Activated B cell treated with CpG ODN at 0.5 μM for 24 hours (primary cell): ENCODE measurements around the gene SLC39A1. TPM values are rescaled to one million over a fixed set of nuclear protein-coding genes. Genes with fewer than 3 reads are reported as not detected.
A peak's percentile ranks its signal among the peaks of the same experiment; 100 is the strongest.

Source experiments
- ATAC-seq: fragments of 200-7000 bp; cut with Tn5 transposase; one replicate; pipeline ENCODE4 v1.10.0; 2021; ENCODE audit warnings: low read depth, mild to moderate bottlenecking, moderate library complexity
- CTCF ChIA-PET: fragments of 350-600 bp; sonication (Branson Sonifier 250); formaldehyde crosslinking; loops from one replicate; lab custom pipeline; 2021; ENCODE audit warnings: antibody characterized with exemption; lab: Charles Lee
- POLR2A ChIA-PET: fragments of 350-600 bp; sonication (Branson Sonifier 250); formaldehyde crosslinking; loops from one replicate; lab custom pipeline; 2021; ENCODE audit warnings: antibody characterized with exemption; lab: Charles Lee
- DNase-seq: peaks from one replicate; pipeline ENCODE4 v3.0.0; 2022
- H3K27ac Mint-ChIP-seq: one replicate; pipeline ENCODE4 v1.8.0; 2020; ENCODE audit warnings: mixed read lengths
- H3K27me3 Mint-ChIP-seq: one replicate; pipeline ENCODE4 v1.8.0; 2021; ENCODE audit warnings: mixed read lengths
- H3K36me3 Mint-ChIP-seq: one replicate; pipeline ENCODE4 v1.8.0; 2021; ENCODE audit warnings: low read depth, mixed read lengths
- H3K4me1 Mint-ChIP-seq: one replicate; pipeline ENCODE4 v1.8.0; 2021; ENCODE audit warnings: mixed read lengths
- H3K4me3 Mint-ChIP-seq: one replicate; pipeline ENCODE4 v1.8.0; 2020; ENCODE audit warnings: mild to moderate bottlenecking, mixed read lengths
- H3K9me3 Mint-ChIP-seq: one replicate; pipeline ENCODE4 v1.8.0; 2020; ENCODE audit warnings: mixed read lengths
- CTCF ChIP-seq: fragments of 200-600 bp; IDR thresholded peaks from one replicate; pipeline ENCODE4 v1.8.0; 2022; ENCODE audit warnings: antibody characterized with exemption, mild to moderate bottlenecking
- intact Hi-C: fragments of 100-400 bp; cut with micrococcal nuclease; formaldehyde crosslinking; loops from one replicate; pipeline ENCODE4 v1.15.1; 2024
- total RNA-seq: library from RNA; stranded (reverse); gene quantifications from 2 replicates; pipeline ENCODE4 v1.2.3, GENCODE V29; 2022

The SLC39A1 gene
- total RNA-seq, 1 donor from 2014 or later = 56.3 TPM

GRCh38 chr1:153922972-153923925 is 40.1 kb downstream of the SLC39A1 start, which contains the start of gene GATAD2B:
Gene GATAD2B, minus strand, starts transcription at chr1:153922972. Its CDS starts 94,625 bp downstream, at chr1:153828347.
- H3K4me1 Mint-ChIP-seq = peaks cover 47% of the 10 kb centered on the region
- peak within 1 kb of the TSS; percentile 95 for H3K27ac Mint-ChIP-seq
- H3K4me3 Mint-ChIP-seq = peak within 1 kb of the TSS; percentile 95
- intact Hi-C loops = loop anchor here (1.0 to 5.0 kb wide), 17 partner anchors 16 to 350 kb away; partner anchors contain the start of genes CREB3L4, CRTC2, HAX1 and ILF2
- ATAC-seq = peak; percentile 92
- peaks cover 13% of the 10 kb centered on the region for H3K36me3 Mint-ChIP-seq
- no peaks in the 10 kb centered on the region for H3K27me3 Mint-ChIP-seq
- ChIA-PET CTCF (interaction anchor here (1.0 to 2.1 kb wide), 5 partner anchors 22 to 126 kb away, joined by 3 to 11 read pairs (median 5); partner anchors contain the start of genes DENND4B and RAB13), POLR2A (interaction anchor here (0.5 to 7.6 kb wide), 35 partner anchors 9 to 1138 kb away, joined by 3 to 186 read pairs (median 7); partner anchors contain the start of genes CHTOP, CREB3L4, CRTC2 and DENND4B)
- TF ChIP-seq CTCF = no peak
- no peaks in the 10 kb centered on the region for H3K9me3 Mint-ChIP-seq
- DNase-seq = peak; percentile 90

- no peak for TF ChIP-seq CTCF
- no peak for DNase-seq
- peaks cover 53% of the 10 kb centered on the region for H3K4me1 Mint-ChIP-seq
- ChIA-PET POLR2A (interaction anchor here (0.5 to 7.6 kb wide), 33 partner anchors 10 to 1139 kb away, joined by 3 to 186 read pairs (median 6); partner anchors contain the start of genes CREB3L4, CRTC2, DENND4B and INTS3), CTCF (interaction anchor here (0.7 to 2.1 kb wide), 9 partner anchors 23 to 126 kb away, joined by 3 to 11 read pairs (median 5); partner anchors contain the start of genes DENND4B and RAB13)
- peak overlapping the region; percentile 95 for H3K4me3 Mint-ChIP-seq
- peaks cover 22% of the 10 kb centered on the region for H3K36me3 Mint-ChIP-seq
- peak overlapping the region; percentile 95 for H3K27ac Mint-ChIP-seq
- peak; percentile 14 for ATAC-seq
- intact Hi-C loops = loop anchor here (2.0 to 5.0 kb wide), 8 partner anchors 16 to 350 kb away; partner anchors contain the start of genes HAX1, ILF2 and JTB
- no peaks in the 10 kb centered on the region for H3K9me3 Mint-ChIP-seq
- no peaks in the 10 kb centered on the region for H3K27me3 Mint-ChIP-seq
Observed at GRCh38 chr1:153922076-153922971, 41.0 kb downstream of the SLC39A1 start.

- peaks cover 53% of the 10 kb centered on the region for H3K4me1 Mint-ChIP-seq
- DNase-seq (no peak), ATAC-seq (no peak)
- no peaks in the 10 kb centered on the region for H3K27me3 Mint-ChIP-seq
- peak overlapping the region; percentile 84 for H3K27ac Mint-ChIP-seq
- intact Hi-C loops = loop anchor here (2.0 to 5.0 kb wide), 8 partner anchors 15 to 351 kb away; partner anchors contain the start of genes HAX1, ILF2 and JTB
- no peaks in the 10 kb centered on the region for H3K9me3 Mint-ChIP-seq
- peak overlapping the region; percentile 93 for H3K4me3 Mint-ChIP-seq
- ChIA-PET POLR2A (interaction anchor here (0.9 to 7.6 kb wide), 14 partner anchors 12 to 190 kb away, joined by 3 to 186 read pairs (median 12); partner anchors contain the start of genes CREB3L4, CRTC2, DENND4B and JTB), CTCF (interaction anchor here (0.7 to 1.8 kb wide), 7 partner anchors 23 to 146 kb away, joined by 3 to 6 read pairs (median 4); partner anchors contain the start of genes CREB3L4, DENND4B and RAB13)
- no peak for TF ChIP-seq CTCF
- H3K36me3 Mint-ChIP-seq = peaks cover 22% of the 10 kb centered on the region
Observed at GRCh38 chr1:153921803-153922075, 41.6 kb downstream of the SLC39A1 start.

- ChIA-PET CTCF (interaction anchor here (0.7 to 1.8 kb wide), 7 partner anchors 24 to 145 kb away, joined by 3 to 6 read pairs (median 4); partner anchors contain the start of genes CREB3L4, DENND4B and RAB13), POLR2A (interaction anchor here (0.5 to 7.6 kb wide), 10 partner anchors 11 to 189 kb away, joined by 3 to 186 read pairs (median 31); partner anchors contain the start of genes CREB3L4, DENND4B, JTB and RAB13)
- H3K9me3 Mint-ChIP-seq = no peaks in the 10 kb centered on the region
- peak overlapping the region; percentile 93 for H3K4me3 Mint-ChIP-seq
- H3K4me1 Mint-ChIP-seq = peaks cover 53% of the 10 kb centered on the region
- ATAC-seq (no peak), DNase-seq (no peak)
- intact Hi-C loops = loop anchor here (5.0 kb wide), 2 partner anchors 39 to 249 kb away; partner anchors contain the start of gene ILF2
- H3K27ac Mint-ChIP-seq = peak overlapping the region; percentile 84
- no peak for TF ChIP-seq CTCF
- peaks cover 23% of the 10 kb centered on the region for H3K36me3 Mint-ChIP-seq
- no peaks in the 10 kb centered on the region for H3K27me3 Mint-ChIP-seq
Observed at GRCh38 chr1:153921080-153921802, 42.1 kb downstream of the SLC39A1 start.
